HG03520 (cell line): ENCODE measurements around the gene MTUS2.
"Not testable (repeated sequence)": the region's sequence is repeated elsewhere in the genome, so short reads cannot be mapped to it uniquely, and the experiment has no call there.

Experiments used
- ATAC-seq: cut with Tn5 transposase; IDR thresholded peaks from one replicate; pipeline ENCODE4 v1.9.1; 2021; ENCODE audit warnings: mild to moderate bottlenecking, moderate library complexity; ENCODE audit not compliant: unreplicated experiment

MTUS2 gene

GRCh38 chr13:29156136-29156535 is 336.0 kb downstream of the MTUS2 start:
- ATAC-seq: no peak

GRCh38 chr13:29159871-29160270 is 339.7 kb downstream of the MTUS2 start:
- ATAC-seq: no peak

DNA sequence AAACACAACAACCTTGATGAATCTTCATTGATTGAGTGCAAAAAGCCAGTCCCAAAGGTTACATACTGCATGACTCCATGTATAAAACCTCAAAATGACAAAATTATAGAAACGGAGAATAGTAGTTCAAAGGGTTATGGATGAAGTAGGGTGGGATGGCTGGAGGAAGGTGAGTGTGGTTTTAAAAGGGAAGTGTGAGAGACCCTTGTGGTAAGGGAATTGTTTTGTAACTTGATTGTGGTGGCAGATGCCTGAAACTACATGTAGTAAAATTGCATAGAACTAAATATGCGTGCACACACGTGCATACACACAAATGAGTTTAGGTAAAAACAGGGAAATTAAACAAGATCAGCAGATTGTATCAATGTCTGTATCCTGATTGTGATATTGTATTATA is 340.7 kb downstream of the MTUS2 start:
- no peak for ATAC-seq

DNA sequence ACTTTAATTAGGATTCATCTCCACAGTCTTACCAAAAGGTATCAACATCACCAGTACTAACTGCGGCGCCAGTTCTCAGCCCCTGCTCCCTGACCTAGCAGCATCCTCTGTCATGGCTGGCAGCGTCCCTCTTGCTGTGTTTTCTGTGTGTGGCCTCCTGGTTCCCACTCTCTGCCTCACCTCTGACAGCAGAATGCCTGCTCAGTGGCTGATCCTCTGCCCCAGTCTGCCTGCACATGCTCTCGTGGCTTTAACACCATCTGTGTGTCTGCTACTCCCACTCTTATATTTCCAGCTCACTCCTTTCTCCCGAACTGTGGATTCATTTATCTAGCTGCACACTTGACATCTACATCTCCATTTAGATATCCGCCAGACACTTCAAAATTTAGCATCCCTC is 341.5 kb downstream of the MTUS2 start:
- no peak for ATAC-seq

GRCh38 chr13:29162638-29163235 is 342.6 kb downstream of the MTUS2 start:
- ATAC-seq: no peak

DNA sequence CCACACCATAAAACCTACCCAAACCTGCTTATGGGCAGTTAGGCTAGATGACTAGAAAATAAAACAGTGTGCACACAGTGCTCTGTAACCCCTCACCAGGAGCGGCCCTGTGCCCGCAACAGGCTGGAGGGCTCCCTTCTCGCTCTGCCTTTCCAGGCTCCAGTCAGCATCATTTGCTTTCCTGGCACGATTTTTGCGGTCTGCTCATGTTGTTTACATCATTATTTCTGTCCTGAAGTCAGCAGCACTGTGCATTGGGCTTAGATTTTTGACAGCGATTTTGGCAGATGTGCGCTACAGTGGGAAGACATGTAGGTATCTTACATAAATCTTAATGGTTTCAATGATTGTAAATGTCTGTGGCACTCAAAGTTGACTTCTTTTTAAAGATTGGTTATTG is 344.0 kb downstream of the MTUS2 start:
- no peak for ATAC-seq

- ATAC-seq: no peak
Observed at GRCh38 chr13:29165216-29165615, 345.1 kb downstream of the MTUS2 start.

GRCh38 chr13:29165840-29166239 is 345.7 kb downstream of the MTUS2 start:
- ATAC-seq: no peak

DNA sequence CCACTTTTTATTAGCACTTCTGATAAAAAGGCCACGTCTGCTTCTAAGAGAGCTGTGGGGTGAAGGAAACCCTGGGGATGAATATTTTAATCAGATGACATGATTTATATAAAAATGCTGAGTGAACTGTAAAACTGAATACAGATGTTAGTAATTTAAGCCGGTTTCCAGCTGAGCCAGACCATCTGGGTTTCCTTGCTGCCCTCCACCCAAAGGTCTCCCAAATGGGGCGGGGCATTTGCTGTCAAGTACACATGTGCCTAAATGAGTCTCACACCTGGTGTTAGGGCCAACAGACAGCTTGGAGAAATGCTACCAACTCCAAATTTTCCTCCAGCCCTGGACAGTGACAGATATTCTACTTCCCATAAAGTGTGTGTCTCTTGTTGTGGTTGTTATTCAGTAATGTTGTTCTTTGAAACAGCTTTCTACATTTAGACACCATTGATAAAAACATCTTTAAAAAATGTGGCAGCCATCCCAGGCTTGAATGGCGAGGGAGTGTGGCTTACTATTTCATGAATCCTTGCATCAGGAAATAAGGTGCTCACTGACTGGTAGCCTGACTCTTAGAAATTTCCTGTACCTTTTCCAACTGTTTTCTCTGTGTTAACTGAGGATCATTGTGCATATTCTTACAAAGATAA is 350.4 kb downstream of the MTUS2 start:
- ATAC-seq: no peak

DNA sequence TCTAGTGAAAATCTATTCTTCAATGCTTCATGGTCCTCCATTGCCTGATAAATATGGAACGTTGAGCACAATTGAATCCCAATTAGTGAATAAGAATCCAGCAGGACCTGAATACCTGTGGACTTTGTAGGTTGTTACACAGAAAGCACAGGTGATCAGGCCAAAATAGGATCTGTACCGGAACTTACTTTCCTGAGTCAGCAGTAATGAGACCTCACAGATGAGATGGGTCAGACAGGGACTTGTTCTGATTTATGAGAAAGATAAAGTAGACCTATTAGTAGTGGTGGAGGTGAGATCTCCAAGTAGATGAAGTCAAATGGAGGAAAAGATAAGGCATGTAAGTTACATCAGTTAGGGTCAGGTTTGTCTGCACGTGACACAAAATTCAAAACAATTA is 351.1 kb downstream of the MTUS2 start:
- ATAC-seq: no peak

GRCh38 chr13:29174093-29174492 is 354.0 kb downstream of the MTUS2 start:
- ATAC-seq: no peak

- no peak for ATAC-seq
Observed at GRCh38 chr13:29175250-29175873, 355.2 kb downstream of the MTUS2 start.

GRCh38 chr13:29180055-29180454 is 359.9 kb downstream of the MTUS2 start:
- no peak for ATAC-seq

DNA sequence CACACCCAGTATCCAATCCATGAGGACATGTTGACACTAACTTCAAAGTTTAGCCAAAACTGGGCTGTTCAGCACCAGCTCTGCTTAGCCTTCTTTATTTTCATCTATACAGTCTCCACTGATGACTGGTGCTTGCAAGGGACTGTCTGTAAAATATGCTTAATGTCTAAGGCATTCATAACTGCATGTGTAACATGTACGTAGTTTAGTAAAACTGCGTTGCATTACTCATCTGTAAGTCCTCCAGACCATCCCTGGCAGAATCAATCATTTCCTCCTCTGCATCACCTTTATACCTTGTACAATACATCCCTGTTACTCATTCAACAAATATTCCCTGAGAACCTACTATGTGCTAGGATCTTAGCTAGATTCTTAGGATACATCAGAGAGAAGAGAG is 362.1 kb downstream of the MTUS2 start:
- ATAC-seq: no peak

GRCh38 chr13:29185926-29186325 is 365.8 kb downstream of the MTUS2 start:
- no peak for ATAC-seq

DNA sequence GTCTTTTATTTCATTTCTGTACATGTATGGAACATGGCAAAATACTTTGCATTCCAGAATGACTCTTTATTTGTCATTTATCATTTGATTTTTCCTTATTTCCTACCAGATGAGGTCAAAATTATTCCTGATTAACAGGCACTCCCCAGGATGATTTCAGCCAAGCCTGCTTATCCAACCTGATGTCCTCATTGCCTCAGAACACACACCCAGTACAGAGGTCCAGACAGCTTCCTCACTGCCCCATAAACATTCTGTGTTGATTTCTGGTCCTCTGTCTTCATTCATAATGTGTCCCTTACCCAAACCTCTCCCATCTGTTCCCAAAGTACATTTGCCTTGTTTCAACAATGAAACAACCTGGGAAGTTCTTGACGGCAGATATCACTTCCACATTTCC is 367.4 kb downstream of the MTUS2 start:
- ATAC-seq: no peak

DNA sequence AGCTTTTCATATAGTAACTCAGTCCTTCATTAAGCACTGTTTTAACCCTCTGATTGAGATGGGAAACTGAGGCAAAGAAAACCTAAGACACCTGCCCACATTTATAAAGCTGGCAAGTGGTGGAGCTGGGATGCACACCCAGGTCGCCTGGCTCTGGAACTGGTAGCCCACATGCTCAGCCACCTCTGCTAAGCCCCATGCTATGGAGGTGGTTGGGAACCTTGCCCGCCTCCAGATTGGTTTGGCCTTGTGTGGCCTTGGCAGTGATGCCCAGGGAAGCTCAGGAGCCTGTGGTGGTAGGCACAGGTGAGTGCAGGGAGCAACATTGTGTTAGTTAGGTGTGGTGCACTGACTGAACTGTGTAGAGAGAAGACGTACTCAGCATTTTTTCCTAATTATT is 370.2 kb downstream of the MTUS2 start:
- ATAC-seq: no peak

GRCh38 chr13:29193083-29193482 is 372.9 kb downstream of the MTUS2 start:
- no peak for ATAC-seq

DNA sequence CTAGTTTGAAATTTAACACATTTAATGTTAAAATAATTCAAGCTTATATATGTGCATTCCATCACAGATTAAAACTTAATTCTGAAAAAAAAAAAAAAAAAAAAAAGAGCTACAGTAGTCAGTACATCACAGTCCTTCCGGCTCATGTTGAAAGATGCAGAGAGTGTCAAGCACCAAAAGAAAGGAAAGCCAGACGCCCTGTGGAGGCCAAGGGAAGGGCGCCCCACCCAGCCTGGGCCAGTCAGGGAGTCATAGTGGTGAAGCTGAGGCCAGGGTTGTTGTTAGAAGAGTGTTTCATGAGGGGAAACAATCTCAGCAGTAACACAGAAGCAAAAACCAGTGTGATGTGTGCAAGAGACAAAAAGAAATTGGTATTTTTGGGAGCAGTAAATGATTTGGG is 375.3 kb downstream of the MTUS2 start:
- no peak for ATAC-seq

DNA sequence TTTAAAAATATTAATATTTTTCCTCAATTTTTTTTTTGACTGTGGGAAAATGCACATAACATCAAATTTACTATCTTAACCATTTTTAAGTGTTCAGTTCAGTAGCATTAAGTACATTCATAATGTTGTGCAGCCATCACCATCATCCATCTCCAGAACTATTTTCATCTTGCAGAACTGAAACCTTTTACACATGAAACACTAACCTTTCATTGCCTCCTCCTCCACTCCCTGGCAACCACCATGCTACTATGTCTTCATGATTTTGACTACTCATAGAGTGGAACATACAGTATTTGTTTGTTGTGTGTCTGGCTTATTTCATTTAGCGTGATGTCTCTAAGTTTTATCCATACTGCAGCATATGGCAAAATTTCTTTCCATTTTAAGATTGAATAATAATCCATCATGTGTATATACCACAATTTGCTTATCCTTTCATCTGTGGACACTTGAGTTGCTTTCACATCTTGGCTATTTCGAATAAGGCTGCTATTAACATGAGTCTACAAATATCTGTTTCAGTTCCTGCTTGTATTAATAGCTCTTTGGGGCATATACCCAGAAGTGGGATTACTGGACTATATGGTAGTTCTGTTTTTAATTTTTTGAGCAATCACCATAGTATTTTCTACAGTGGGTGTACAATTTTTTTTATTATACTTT is 376.4 kb downstream of the MTUS2 start:
- ATAC-seq: peak; percentile 95

DNA sequence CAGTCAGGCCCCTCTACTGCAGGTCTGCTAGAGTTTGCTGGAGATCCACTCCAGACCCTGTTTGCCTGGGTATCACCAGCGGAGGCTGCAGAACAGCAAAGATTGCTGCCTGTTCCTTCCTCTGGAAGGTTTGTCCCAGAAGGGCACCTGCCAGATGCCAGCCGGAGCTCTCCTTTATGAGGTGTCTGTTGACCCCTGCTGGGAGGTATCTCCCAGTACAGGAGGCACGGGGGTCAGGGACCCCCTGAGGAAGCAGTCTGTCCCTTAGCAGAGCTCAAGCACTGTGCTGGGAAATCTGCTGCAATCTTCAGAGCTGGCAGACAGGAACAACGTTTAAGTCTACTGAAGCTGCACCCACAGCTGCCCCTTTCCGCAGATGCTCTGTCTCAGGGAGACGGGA is 382.6 kb downstream of the MTUS2 start:
- ATAC-seq: not testable (repeated sequence)

DNA sequence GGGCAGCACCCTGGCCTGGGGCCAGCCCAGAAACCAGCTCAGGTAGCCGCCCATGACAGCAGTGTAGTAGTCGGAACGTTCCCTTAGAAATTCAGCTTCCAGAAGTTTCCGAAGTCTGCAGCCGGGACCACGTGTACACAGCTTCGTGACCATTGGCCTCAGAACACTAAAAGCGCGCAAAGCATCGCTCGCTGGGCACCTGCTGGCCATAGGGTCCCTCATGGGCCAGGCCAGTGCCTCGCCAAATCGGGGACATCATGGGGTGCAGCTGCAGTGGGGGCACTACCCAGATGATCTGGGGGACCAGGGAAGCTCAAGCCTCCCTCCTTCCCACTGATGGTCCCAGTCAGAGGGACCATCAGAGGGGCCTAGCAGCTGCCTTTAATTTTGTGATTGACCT is 384.5 kb downstream of the MTUS2 start:
- no peak for ATAC-seq
